ENCODE results near the gene UGT3A2. TPM values are rescaled to one million over a fixed set of nuclear protein-coding genes. Genes with fewer than 3 reads are reported as not detected.

UGT3A2 gene
- total and polyA plus RNA-seq, 2 experiments from 2014 or later: 17.2 to 27.0 TPM

DNA sequence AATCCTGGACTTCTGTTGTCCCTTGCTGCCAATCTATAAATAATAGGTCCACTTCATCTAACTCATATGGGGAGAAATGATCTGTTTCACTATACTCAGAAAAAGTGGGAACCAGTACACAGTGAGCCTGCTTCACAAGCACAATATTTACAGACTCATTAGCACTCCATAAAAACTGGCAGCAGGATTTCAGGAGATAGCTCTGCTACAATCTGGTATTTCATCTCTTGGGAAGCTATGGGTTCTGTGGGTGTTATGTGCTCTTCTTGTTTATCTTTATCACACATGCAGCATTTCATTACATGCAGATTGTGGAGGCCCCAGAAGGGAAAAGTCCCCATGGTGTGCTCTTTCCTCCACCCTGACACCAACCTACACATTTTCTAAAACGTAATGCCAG is 33.2 kb downstream of the UGT3A2 start (continued):
- TF ChIP-seq, protein P1, sequence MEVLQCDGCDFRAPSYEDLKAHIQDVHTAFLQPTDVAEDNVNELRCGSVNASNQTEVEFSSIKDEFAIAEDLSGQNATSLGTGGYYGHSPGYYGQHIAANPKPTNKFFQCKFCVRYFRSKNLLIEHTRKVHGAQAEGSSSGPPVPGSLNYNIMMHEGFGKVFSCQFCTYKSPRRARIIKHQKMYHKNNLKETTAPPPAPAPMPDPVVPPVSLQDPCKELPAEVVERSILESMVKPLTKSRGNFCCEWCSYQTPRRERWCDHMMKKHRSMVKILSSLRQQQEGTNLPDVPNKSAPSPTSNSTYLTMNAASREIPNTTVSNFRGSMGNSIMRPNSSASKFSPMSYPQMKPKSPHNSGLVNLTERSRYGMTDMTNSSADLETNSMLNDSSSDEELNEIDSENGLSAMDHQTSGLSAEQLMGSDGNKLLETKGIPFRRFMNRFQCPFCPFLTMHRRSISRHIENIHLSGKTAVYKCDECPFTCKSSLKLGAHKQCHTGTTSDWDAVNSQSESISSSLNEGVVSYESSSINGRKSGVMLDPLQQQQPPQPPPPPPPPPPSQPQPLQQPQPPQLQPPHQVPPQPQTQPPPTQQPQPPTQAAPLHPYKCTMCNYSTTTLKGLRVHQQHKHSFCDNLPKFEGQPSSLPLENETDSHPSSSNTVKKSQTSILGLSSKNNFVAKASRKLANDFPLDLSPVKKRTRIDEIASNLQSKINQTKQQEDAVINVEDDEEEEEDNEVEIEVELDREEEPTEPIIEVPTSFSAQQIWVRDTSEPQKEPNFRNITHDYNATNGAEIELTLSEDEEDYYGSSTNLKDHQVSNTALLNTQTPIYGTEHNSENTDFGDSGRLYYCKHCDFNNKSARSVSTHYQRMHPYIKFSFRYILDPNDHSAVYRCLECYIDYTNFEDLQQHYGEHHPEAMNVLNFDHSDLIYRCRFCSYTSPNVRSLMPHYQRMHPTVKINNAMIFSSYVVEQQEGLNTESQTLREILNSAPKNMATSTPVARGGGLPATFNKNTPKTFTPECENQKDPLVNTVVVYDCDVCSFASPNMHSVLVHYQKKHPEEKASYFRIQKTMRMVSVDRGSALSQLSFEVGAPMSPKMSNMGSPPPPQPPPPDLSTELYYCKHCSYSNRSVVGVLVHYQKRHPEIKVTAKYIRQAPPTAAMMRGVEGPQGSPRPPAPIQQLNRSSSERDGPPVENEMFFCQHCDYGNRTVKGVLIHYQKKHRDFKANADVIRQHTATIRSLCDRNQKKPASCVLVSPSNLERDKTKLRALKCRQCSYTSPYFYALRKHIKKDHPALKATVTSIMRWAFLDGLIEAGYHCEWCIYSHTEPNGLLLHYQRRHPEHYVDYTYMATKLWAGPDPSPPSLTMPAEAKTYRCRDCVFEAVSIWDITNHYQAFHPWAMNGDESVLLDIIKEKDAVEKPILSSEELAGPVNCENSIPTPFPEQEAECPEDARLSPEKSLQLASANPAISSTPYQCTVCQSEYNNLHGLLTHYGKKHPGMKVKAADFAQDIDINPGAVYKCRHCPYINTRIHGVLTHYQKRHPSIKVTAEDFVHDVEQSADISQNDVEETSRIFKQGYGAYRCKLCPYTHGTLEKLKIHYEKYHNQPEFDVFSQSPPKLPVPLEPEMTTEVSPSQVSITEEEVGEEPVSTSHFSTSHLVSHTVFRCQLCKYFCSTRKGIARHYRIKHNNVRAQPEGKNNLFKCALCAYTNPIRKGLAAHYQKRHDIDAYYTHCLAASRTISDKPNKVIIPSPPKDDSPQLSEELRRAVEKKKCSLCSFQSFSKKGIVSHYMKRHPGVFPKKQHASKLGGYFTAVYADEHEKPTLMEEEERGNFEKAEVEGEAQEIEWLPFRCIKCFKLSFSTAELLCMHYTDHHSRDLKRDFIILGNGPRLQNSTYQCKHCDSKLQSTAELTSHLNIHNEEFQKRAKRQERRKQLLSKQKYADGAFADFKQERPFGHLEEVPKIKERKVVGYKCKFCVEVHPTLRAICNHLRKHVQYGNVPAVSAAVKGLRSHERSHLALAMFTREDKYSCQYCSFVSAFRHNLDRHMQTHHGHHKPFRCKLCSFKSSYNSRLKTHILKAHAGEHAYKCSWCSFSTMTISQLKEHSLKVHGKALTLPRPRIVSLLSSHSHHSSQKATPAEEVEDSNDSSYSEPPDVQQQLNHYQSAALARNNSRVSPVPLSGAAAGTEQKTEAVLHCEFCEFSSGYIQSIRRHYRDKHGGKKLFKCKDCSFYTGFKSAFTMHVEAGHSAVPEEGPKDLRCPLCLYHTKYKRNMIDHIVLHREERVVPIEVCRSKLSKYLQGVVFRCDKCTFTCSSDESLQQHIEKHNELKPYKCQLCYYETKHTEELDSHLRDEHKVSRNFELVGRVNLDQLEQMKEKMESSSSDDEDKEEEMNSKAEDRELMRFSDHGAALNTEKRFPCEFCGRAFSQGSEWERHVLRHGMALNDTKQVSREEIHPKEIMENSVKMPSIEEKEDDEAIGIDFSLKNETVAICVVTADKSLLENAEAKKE (CRISPR knock-in tag; IDR thresholded peaks at IDR 0.05): no peak
- TF ChIP-seq CREB1 (CRISPR knock-in tag; IDR thresholded peaks at IDR 0.05; ENCODE audit: low read depth) (no peak), EZH2phosphoT487 (IDR thresholded peaks at IDR 0.05; ENCODE audit: unreplicated experiment) (no peak), STAT1 (IDR thresholded peaks at IDR 0.05; ENCODE audit: unreplicated experiment) (no peak), NANOG (IDR thresholded peaks at IDR 0.05; ENCODE audit: borderline replicate concordance) (no peak), POLR2AphosphoS5 (IDR thresholded peaks at IDR 0.05; ENCODE audit: low read depth) (no peak), ZNF114 (CRISPR knock-in tag; IDR thresholded peaks at IDR 0.05) (no peak), JUNB (IDR thresholded peaks at IDR 0.05; ENCODE audit: unreplicated experiment) (no peak)
- TF ChIP-seq, protein P2, sequence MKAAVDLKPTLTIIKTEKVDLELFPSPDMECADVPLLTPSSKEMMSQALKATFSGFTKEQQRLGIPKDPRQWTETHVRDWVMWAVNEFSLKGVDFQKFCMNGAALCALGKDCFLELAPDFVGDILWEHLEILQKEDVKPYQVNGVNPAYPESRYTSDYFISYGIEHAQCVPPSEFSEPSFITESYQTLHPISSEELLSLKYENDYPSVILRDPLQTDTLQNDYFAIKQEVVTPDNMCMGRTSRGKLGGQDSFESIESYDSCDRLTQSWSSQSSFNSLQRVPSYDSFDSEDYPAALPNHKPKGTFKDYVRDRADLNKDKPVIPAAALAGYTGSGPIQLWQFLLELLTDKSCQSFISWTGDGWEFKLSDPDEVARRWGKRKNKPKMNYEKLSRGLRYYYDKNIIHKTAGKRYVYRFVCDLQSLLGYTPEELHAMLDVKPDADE (IDR thresholded peaks at IDR 0.05): no peak

DNA sequence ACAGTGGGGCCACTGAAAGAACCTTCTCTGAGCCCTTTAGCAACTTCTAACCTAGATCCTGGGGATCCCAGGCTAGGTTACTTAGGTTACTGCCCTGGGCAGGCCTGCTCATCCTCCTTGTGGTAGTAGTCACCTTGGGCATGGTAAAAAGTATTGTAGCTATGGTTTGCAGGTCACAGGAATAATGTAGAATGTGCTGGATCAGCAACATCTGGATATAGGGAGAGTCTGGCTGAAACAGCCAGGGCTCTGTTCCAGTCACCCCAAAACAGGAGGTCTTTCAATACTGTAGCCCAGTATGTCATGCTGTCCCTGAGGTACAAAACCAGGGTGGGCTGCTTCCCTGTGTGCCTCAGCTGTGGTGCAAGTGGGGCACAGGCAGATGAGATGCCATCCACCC is 33.6 kb downstream of the UGT3A2 start:
- H3K36me3 Mint-ChIP-seq (ENCODE audit: low read depth): peaks cover 5% of the 10 kb centered on the region
- TF ChIP-seq, protein P3, sequence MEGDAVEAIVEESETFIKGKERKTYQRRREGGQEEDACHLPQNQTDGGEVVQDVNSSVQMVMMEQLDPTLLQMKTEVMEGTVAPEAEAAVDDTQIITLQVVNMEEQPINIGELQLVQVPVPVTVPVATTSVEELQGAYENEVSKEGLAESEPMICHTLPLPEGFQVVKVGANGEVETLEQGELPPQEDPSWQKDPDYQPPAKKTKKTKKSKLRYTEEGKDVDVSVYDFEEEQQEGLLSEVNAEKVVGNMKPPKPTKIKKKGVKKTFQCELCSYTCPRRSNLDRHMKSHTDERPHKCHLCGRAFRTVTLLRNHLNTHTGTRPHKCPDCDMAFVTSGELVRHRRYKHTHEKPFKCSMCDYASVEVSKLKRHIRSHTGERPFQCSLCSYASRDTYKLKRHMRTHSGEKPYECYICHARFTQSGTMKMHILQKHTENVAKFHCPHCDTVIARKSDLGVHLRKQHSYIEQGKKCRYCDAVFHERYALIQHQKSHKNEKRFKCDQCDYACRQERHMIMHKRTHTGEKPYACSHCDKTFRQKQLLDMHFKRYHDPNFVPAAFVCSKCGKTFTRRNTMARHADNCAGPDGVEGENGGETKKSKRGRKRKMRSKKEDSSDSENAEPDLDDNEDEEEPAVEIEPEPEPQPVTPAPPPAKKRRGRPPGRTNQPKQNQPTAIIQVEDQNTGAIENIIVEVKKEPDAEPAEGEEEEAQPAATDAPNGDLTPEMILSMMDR (conservative IDR thresholded peaks at IDR 0.05; ENCODE audit: low read depth in 2 of 2): no peak
- TF ChIP-seq, protein P2 (IDR thresholded peaks at IDR 0.05): no peak
- no peak for TF ChIP-seq REST (IDR thresholded peaks at IDR 0.05; ENCODE audit: unreplicated experiment)
- TF ChIP-seq POLR2AphosphoS5 (IDR thresholded peaks at IDR 0.05; ENCODE audit: low read depth): no peak
- TF ChIP-seq EZH2phosphoT487 (IDR thresholded peaks at IDR 0.05; ENCODE audit: unreplicated experiment): no peak
- no peak for TF ChIP-seq JUNB (IDR thresholded peaks at IDR 0.05; ENCODE audit: unreplicated experiment)
- no peak for TF ChIP-seq ZNF114 (CRISPR knock-in tag; IDR thresholded peaks at IDR 0.05)
- no peak for TF ChIP-seq NANOG (IDR thresholded peaks at IDR 0.05; ENCODE audit: borderline replicate concordance)

More for the DNA sequence above, 33.6 kb downstream of the UGT3A2 start:
- Histone ChIP-seq H2AFZ (no peak overlapping the region), H3K9me2 (ENCODE audit: insufficient read depth) (0 out of 2 replicates have a peak, but pooled peaks cover 4% of the 10 kb centered on the region), H3F3A (replicated peaks; ENCODE audit: low read depth) (no peaks in the 10 kb centered on the region), H3K27me3 (ENCODE audit: insufficient read depth) (no peaks in the 10 kb centered on the region), H3K4me3 (no peak overlapping the region), H4K20me1 (replicated peaks; ENCODE audit: insufficient read depth) (no peaks in the 10 kb centered on the region; the same call in 1 of the 2 replicates), H3K4me2 (no peak overlapping the region), H3K4me1 (ENCODE audit: insufficient read depth) (no peaks in the 10 kb centered on the region), H3K36me3 (ENCODE audit: insufficient read depth) (no peaks in the 10 kb centered on the region), H3K79me2 (replicated peaks; ENCODE audit: insufficient read depth) (no peaks in the 10 kb centered on the region), H3K27ac (ENCODE audit: low read depth) (no peak overlapping the region)
- H3K9me3 Mint-ChIP-seq: peaks cover 10% of the 10 kb centered on the region; the same call in 2 of the 3 replicates
- no peaks in the 10 kb centered on the region for H3K4me1 Mint-ChIP-seq
- no peak overlapping the region for H3K4me3 Mint-ChIP-seq
- DNase-seq (ENCODE audit: low spot score) (no peak), ATAC-seq (no peak)
- H3K27me3 Mint-ChIP-seq (ENCODE audit: insufficient read depth, low read depth, poor library complexity): no peaks in the 10 kb centered on the region
- H3K27ac Mint-ChIP-seq: no peak overlapping the region
